Fibroblast of lung (primary cell): ENCODE data around the gene PPARGC1A.

Source experiments
- EZH2 ChIP-seq: IDR thresholded peaks from 2 replicates; pipeline ENCODE4 v1.5.1; 2012; ENCODE audit warnings: low read length, control low read depth, mild to moderate bottlenecking; ENCODE audit errors: missing control alignments
- TF ChIP-seq, protein P1 (sequence below), 2 donors: IDR thresholded peaks in 1 of 2; conservative IDR thresholded peaks in 1 of 2; 1 replicate in 1 of 2; 2 replicates in 1 of 2; pipeline ENCODE4 v1.5.1; 2011 to 2012; ENCODE audit warnings: low read length in 2 of 2, control low read depth in 1 of 2, inconsistent platforms in 1 of 2, low read depth in 1 of 2, mild to moderate bottlenecking in 1 of 2

DNA sequence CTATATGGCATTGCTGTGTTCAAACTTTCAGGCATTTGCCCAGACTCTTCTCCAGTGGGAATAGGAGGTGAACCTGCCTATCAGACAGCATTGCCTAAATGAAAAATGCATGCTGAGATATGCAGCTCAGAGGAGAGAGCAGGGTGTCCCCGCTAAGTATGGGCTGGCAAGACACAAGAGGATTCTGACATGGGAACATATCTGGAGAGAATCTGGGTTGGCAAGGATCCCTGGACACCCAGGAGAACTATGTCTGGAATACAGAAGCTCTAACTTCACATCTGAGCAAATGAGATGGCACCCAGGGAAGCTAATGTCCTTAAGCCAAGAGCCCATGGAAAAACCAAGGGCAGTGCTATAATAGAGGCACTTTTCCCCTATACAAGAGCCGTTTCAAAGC, 18.4 kb downstream of the PPARGC1A start:
- TF ChIP-seq EZH2, result no peak
- TF ChIP-seq, protein P1, sequence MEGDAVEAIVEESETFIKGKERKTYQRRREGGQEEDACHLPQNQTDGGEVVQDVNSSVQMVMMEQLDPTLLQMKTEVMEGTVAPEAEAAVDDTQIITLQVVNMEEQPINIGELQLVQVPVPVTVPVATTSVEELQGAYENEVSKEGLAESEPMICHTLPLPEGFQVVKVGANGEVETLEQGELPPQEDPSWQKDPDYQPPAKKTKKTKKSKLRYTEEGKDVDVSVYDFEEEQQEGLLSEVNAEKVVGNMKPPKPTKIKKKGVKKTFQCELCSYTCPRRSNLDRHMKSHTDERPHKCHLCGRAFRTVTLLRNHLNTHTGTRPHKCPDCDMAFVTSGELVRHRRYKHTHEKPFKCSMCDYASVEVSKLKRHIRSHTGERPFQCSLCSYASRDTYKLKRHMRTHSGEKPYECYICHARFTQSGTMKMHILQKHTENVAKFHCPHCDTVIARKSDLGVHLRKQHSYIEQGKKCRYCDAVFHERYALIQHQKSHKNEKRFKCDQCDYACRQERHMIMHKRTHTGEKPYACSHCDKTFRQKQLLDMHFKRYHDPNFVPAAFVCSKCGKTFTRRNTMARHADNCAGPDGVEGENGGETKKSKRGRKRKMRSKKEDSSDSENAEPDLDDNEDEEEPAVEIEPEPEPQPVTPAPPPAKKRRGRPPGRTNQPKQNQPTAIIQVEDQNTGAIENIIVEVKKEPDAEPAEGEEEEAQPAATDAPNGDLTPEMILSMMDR (conservative IDR thresholded peaks at IDR 0.05 in 1 of 2, IDR thresholded peaks at IDR 0.05 in 1 of 2; ENCODE audit: low read depth in 1 of 2, low read length in 2 of 2), result no peak
